ENCODE results near the gene SNAPC2.
A peak's percentile ranks its signal among the peaks of the same experiment; 100 is the strongest.
"Not testable (repeated sequence)": the region's sequence is repeated elsewhere in the genome, so short reads cannot be mapped to it uniquely, and the experiment has no call there.

SNAPC2 gene

GRCh38 chr19:7910321-7911161 lies 9.6 kb upstream of the SNAPC2 start:
- DNase-seq = no peak

DNA sequence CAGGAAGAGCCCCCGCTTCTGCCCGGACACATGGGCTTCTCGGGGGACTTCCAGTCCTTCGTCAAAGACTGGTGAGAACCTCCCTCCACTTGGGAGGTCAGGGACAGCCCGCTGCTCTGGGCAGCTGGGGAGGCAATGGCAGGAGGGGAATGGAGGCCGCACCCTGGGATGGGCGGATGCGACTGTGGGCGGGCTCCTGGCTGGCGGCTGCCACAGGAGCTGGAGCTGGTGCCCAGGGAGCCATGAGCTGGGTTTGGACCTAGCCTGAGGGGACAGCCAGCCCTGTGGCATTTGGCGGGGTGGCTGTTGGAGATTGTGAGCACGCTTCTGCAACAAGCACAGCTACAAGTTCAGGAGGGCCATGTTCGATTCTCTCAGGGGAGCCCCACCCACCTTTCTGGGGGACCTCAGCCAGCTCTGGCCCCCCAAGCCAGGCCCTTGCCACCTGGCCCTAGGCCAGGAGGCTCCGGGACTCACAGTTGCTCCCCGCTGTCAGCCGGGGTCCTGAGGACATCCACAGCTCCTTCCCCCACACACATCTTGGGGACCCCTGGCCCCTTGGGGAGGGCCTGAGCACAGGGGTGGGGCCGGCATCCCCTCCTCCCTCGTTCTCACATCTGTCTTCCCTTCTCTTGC lies 8.5 kb upstream of the SNAPC2 start:
- no peak for DNase-seq

DNA sequence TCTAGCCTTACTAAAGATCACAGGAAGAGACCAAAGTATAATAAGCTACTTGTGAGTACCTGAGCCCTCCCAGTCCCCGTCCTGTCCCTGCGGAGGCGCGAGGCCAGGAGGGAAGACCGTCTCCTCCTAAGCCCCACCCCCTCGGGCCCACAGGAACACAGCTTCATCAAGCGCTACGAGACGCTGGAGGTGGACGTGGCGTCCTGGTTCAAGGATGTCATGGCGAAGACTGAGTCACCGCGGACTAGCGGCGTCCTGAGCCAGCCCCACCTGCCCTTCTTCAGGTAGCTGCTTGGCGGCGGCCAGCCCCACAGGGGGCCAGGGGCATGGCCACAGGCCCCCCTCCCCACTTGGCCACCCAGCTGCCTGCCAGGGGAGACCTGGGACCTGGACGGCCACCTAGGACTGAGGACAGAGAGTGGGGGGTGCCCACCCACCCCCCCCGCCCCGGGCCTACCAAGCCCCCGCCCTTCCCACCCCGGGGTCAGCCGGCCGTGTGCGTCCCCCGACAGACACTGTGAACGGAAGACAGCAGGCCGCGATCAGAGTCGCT lies 7.9 kb upstream of the SNAPC2 start:
- DNase-seq = no peak

GRCh38 chr19:7912697-7913564 lies 7.2 kb upstream of the SNAPC2 start:
- no peak for DNase-seq

GRCh38 chr19:7913652-7914051 lies 6.5 kb upstream of the SNAPC2 start:
- DNase-seq = no peak

DNA sequence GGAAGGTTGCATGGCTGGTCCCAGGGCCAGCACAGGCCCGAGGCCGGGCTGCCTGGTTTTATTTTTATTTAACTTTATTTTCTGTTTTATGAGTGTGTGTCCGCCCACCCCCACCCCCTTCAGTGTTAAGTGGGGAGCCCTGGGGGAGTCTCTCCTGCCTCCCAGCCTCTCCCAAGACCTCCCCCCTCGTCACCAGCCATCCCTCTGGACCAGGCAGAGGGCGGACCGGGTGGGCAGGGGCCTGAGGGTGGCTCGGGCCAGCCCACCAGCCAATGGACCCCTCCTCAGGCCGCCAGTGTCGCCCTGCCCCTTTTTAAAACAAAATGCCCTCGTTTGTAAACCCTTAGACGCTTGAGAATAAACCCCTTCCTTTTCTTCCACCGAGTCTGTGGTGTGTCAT lies 6.0 kb upstream of the SNAPC2 start:
- DNase-seq = no peak

DNA sequence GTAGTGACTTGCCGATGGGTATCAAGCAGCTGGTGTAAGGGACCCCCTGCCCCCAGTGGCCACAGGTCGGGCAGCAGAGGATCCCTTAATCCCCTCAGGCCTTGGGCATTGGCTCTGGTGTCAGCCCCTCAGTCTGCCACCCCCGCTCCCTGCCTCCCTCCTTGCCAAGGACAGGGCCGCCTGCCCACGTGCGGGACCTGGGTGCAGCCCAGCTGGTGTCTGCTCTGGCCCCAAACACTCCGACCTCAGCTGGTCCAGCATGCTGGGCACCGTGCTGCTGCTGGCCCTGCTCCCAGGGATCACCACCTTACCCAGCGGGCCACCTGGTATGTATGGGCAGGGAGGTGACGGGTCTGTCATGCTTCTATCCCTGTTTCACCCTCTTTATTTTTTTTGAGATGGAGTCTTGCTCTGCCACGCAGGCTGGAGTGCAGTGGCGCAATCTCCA lies 5.5 kb upstream of the SNAPC2 start, which contains the start of gene TGFBR3L:
Gene TGFBR3L (plus strand): TSS at position 233 of the 448 bp plus-strand sequence.
- no peak for DNase-seq

DNA sequence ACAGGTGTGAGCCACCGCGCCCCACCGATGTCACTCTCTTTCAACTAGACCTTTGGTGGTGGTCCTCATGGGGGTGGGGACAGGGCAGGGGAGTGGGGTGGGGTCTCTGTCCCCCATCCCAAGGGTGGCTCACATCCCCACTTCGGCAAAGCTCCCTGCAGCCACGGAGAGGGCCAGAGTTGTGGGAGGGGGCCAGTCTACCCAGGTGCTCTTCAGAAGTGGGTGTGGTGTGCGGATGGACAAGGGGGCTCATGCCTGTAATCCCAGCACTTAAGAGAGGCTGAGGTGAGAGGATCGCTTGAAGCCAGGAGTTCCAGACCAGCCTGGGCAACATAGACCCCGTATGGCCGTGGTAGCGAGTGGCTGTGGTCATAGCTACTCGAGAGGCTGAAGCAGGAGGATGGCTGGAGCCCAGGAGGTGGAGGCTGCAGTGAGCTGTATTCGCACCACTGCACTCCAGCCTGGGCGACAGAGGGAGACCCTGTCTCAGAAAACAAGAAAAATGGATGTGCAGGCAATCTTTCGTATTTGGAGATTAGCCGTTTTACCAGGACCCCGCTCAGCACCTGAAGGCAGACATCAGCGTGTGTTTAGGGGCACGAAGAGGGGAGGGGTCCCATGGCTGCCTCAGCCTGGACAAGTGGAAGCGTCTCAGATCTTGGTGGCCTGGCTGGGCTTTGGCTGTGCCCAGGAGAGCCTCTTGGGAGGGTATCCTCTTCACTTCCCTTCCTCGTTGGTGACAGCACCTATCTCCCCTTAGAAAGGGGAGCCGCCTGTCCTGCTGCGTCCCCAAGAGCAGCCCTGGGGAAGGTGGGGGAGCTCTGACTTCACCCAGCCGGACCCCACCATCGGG lies 4.7 kb upstream of the SNAPC2 start:
- DNase-seq = no peak

DNA sequence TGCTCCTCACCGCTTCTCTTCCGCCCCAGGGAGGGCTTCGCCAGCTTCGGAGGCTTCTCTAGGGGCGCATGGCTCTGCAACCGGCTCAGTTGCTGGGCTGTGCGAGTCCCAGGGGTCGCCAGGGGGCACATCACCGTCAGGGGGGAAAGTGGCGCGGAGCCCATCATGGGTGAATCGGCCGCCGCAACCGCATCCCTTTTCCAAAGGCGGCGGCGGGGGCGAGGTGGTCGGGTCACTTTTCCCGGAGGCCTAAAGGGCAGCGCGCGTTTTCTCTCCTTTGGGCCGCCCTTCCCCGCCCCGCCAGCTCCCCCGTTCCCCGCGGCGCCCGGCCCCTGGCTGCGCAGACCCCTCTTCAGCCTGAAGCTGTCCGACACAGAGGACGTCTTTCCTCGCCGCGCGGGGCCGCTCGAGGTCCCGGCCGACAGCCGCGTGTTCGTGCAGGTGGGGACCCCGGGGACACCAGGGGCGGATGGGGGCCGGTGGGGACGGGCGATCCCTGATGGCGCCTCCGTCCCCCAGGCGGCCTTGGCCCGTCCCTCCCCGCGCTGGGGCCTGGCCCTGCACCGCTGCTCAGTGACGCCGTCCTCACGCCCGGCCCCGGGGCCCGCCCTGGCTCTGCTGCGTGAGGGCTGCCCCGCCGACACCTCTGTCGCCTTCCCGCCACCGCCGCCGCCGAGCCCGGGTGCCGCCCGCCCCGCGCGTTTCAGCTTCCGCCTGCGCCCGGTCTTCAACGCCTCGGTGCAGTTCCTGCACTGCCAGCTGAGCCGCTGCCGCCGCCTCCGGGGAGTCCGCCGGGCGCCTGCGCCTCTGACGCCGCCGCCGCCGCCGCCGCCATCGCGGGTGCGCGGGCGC lies 3.8 kb upstream of the SNAPC2 start:
- no peak for DNase-seq

GRCh38 chr19:7916955-7917266 lies 3.2 kb upstream of the SNAPC2 start:
- DNase-seq = no peak

DNA sequence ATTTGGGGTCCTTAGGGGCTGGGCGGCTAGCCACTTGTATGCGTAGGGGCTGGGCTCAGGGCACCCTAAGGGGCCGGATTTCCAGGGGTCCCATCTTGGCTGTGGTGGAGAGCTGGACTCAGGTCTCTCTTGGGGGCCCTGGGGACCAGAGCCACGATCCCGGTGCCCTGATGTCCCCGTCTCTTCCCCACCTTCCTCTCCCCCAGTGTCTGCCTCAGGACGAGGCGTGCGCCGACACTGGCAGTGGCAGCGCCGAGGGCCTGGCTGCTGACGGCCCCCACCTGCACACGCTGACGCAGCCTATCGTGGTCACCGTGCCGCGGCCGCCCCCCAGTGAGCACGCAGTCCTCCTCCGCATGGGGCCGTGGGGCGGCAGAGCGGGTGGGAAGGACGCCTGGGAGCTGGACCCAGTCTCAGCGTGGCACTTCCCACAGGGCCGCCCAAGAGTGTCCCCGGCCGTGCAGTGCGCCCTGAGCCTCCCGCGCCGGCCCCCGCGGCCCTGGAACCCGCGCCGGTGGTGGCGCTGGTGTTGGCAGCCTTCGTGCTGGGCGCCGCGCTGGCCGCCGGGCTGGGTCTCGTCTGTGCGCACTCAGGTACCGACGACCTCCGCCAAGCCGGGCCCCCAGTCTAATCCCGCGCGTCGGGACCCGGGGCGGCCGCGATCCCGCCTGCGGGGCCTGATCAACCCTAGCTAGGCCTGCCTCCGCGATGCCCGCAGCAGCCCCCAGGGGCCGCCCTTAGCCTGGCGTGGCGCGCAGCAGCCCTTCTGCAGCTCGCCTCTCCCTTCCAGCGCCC lies 2.7 kb upstream of the SNAPC2 start:
- peak; percentile 34 for DNase-seq

- DNase-seq = not testable (repeated sequence)
Observed at GRCh38 chr19:7918062-7918614, 2.0 kb upstream of the SNAPC2 start.

DNA sequence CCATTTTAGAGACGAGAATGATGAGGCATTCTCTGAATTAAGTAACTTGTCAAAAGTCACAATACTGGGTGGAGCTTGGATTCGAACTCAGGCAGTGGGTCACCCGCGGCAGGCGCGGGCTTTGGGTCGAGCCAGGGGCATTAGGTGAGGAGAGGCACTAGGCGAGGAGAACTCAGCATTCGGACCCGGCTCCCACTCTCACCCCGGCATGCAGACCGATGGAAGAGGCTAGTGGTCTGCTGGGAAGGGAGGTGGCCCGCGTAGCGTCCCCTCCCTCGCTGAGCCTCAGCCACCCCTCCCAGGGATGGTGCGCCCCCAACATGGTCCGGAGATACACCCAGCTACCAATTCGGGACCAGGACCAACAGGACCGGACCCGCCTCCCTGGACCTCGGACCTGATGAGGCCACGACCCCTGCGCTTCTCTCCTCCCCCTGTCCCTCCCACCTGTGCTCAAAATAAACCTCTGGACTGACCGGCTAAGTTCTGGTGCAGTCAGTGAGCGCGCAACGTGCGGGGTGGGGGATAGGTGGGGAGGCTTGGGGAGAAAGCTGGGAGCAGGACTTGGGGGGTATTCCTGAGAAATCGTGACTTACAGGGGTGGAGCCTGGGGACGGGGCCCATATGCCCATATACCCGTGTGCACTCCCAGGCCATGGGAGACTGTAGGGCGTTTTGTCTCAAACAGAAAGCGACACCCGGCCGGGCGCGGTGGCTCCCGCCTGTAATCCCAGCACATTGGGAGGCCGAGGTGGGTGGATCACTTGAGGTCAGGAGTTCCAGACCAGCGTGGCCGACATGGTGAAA lies 1.3 kb upstream of the SNAPC2 start:
- no peak for DNase-seq

DNA sequence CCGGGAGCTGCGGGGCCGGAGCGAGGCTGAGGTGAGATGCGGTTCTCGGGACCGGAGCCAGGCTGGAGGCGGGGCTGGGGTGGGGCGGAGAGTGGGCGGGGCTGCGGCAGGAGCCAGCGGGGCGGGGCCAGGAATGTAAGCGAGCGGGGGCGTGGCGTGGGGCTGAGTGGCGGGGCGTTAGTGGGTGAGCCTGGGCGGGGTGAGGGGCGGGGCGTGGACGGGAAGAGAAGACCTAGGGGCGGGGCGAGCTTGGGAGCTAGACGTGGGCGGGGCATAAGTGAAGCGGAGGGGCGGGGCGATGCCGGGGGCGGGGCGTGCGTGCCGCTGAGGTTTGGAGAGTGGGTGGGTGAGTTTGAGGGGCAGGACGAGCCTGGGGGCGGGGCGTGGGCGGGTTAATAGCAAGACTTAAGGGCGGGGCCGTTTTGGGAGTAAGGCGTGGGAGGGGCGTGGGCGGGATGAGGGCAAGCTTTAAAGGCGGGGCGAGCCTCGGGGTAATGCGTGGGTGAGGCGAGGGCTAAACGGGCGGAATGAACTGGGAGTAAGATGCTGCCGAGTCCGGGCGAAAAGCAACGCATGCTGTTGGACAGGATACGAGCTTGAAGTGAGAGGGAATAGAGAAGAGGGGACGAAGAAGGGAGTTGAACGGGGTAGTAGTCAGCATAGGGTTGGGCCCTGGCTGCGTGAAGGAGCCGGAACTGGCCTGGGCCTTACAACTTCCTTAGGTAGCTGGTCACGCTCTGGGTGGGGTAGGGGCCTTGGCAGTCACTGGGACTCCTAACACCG lies 572 bp downstream of the SNAPC2 start:
- peak; percentile 98 for DNase-seq

DNA sequence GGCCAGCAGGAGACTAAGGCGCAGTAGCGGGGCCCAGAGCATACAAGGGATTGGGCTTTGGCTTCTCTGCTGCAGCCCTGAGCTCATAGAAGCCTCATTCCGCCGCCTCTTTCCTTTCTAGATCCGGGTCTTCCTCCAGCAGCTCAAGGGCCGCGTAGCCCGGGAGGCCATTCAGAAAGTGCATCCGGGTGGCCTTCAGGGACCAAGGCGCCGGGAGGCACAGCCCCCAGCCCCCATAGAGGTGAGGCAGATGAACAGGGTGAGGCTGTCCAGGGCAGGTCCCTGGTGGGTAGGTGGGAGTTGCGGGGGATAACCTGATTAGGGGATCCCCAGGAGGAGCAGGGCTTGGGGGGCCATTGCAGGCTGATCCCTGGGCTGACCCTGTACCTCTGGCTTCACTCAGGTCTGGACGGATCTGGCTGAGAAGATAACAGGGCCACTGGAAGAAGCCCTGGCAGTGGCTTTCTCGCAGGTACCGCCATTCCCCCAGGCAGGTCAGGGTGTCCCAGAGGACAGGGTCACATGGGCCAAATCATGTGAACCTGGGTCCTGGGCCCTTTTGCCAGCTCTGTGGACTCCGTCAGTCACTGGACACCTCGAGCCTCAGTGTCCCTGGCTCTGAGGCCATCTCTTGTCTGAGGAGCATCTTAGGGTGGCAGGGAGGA lies 1.3 kb downstream of the SNAPC2 start:
- no peak for DNase-seq

DNA sequence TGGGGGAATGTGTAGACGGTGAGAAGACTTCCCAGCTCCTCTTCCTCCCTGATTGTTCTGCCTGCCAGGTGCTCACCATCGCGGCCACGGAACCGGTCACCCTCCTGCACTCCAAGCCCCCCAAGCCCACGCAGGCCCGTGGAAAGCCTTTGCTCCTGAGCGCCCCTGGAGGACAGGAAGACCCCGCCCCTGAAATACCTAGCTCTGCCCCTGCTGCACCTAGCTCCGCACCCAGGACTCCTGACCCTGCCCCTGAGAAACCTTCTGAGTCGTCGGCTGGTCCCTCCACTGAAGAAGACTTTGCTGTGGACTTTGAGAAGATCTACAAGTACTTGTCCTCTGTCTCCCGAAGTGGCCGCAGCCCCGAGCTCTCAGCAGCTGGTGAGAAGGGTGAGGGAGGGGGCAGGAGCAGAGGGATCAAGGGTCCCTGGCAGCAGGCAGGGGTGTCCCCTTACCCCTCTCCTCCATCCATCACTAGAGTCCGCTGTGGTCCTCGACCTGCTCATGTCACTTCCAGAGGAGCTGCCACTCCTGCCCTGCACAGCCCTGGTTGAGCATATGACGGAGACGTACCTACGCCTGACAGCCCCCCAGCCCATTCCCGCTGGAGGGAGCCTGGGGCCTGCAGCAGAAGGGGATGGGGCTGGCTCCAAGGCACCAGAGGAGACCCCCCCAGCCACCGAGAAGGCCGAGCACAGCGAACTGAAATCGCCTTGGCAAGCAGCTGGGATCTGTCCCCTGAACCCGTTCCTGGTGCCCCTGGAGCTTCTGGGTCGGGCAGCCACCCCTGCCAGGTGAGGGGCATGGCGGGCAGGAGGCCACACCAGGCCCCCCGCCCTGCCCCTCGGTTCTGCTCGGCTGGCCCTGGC lies 2.1 kb downstream of the SNAPC2 start:
- DNase-seq = no peak

GRCh38 chr19:7922836-7923195 lies 2.7 kb downstream of the SNAPC2 start:
- DNase-seq = no peak
